Testis (tissue), 3 donors: ENCODE data around the gene SMG7. TPM values are rescaled to one million over a fixed set of nuclear protein-coding genes. Genes with fewer than 3 reads are reported as not detected.

Experiments
- DNase-seq: peaks from one replicate; pipeline ENCODE4 v3.0.0-alpha.2; 2019
- H3K27ac ChIP-seq, 2 donors: fragments of 200-600 bp; sonication (generic); one replicate each; pipeline ENCODE4 v1.5.1; 2019
- H3K27me3 ChIP-seq: fragments of 200-600 bp; sonication (generic); one replicate; pipeline ENCODE4 v1.5.1; 2019
- H3K36me3 ChIP-seq: fragments of 200-600 bp; sonication (generic); one replicate; pipeline ENCODE4 v1.5.1; 2017; ENCODE audit warnings: low read depth; ENCODE audit errors: missing control alignments
- H3K4me1 ChIP-seq: fragments of 200-600 bp; sonication (generic); one replicate; pipeline ENCODE4 v1.5.1; 2019
- H3K4me3 ChIP-seq, 2 donors: fragments of 200-600 bp; sonication (generic); one replicate each; pipeline ENCODE4 v1.5.1; 2017 to 2019
- H3K9me3 ChIP-seq: fragments of 200-600 bp; sonication (generic); one replicate; pipeline ENCODE4 v1.5.1; 2017
- POLR2A ChIP-seq: fragments of 450-650 bp; IDR thresholded peaks from one replicate; pipeline ENCODE4 v1.6.1; 2017; ENCODE audit warnings: antibody characterized with exemption, mild to moderate bottlenecking, moderate library complexity
- WGBS, 2 donors: methylation state at CpG; one replicate each; pipeline ENCODE4 v1.1.5; 2018; 5-methylcytosine and 5-hydroxymethylcytosine counted together
- intact Hi-C: fragments of 100-400 bp; cut with DNase I; formaldehyde crosslinking; loops from one replicate; pipeline ENCODE4 v1.15.1; 2023; ENCODE audit warnings: low total_unique reads
- polyA plus RNA-seq: library from polyadenylated mRNA; stranded (reverse); fragments of 350-450 nt; fragmentation: Illumina TruSeq; extraction: RNeasy Lipid Tissue Mini Kit (QIAGEN cat#74804); gene quantifications from one replicate; pipeline ENCODE4 v1.2.3, GENCODE V29; 2014; ENCODE audit warnings: low read depth, low replicate concordance; ENCODE audit not compliant: insufficient read depth
- total RNA-seq, 2 donors: library from RNA; depleted of rRNA; stranded (reverse); fragments of >200 nt; gene quantifications; one replicate each; pipeline ENCODE4 v1.2.3, GENCODE V29; 2016
- TF ChIP-seq, protein P1 (sequence below), 3 experiments: fragments of 450-650 bp in 2 of 3; fragments of 200-600 bp in 1 of 3; sonication (generic) in 1 of 3; IDR thresholded peaks; one replicate each; pipeline ENCODE4 v1.5.1; 2016 to 2019; ENCODE audit warnings: antibody characterized with exemption in 3 of 3, mild to moderate bottlenecking in 2 of 3, moderate library complexity in 1 of 3

SMG7 gene
- total and polyA plus RNA-seq, 3 donors from 2014 or later, result 109 to 157 (median 139) TPM

GRCh38 chr1:183514235-183514634 is 41.9 kb downstream of the SMG7 start:
- WGBS, 2 donors, result 92 to 96% methylated on average over 1 of the region's 1 CpG
- DNase-seq, result no peak

GRCh38 chr1:183515002-183515689 is 42.8 kb downstream of the SMG7 start:
- H3K27me3 ChIP-seq, result no peaks in the 10 kb centered on the region
- TF ChIP-seq POLR2A, result no peak
- TF ChIP-seq, protein P1, sequence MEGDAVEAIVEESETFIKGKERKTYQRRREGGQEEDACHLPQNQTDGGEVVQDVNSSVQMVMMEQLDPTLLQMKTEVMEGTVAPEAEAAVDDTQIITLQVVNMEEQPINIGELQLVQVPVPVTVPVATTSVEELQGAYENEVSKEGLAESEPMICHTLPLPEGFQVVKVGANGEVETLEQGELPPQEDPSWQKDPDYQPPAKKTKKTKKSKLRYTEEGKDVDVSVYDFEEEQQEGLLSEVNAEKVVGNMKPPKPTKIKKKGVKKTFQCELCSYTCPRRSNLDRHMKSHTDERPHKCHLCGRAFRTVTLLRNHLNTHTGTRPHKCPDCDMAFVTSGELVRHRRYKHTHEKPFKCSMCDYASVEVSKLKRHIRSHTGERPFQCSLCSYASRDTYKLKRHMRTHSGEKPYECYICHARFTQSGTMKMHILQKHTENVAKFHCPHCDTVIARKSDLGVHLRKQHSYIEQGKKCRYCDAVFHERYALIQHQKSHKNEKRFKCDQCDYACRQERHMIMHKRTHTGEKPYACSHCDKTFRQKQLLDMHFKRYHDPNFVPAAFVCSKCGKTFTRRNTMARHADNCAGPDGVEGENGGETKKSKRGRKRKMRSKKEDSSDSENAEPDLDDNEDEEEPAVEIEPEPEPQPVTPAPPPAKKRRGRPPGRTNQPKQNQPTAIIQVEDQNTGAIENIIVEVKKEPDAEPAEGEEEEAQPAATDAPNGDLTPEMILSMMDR (IDR thresholded peaks at IDR 0.05), result no peak
- no peak overlapping the region for H3K4me3 ChIP-seq
- 60 to 74% methylated on average over 2 of the region's 2 CpGs for WGBS, 2 donors
- H3K36me3 ChIP-seq, result no peaks in the 10 kb centered on the region
- no peaks in the 10 kb centered on the region for H3K9me3 ChIP-seq
- no peaks in the 10 kb centered on the region for H3K4me1 ChIP-seq
- no peak for DNase-seq
- intact Hi-C loops, result no loop called here
- no peak overlapping the region for H3K27ac ChIP-seq

More at GRCh38 chr1:183514235-183514634, 41.9 kb downstream of the SMG7 start:
- no peaks in the 10 kb centered on the region for H3K9me3 ChIP-seq
- no peaks in the 10 kb centered on the region for H3K4me1 ChIP-seq
- intact Hi-C loops, result no loop called here
- TF ChIP-seq, protein P1 (IDR thresholded peaks at IDR 0.05), result no peak
- H3K36me3 ChIP-seq, result no peaks in the 10 kb centered on the region
- no peak overlapping the region for H3K27ac ChIP-seq
- no peaks in the 10 kb centered on the region for H3K27me3 ChIP-seq
- no peak overlapping the region for H3K4me3 ChIP-seq

DNA sequence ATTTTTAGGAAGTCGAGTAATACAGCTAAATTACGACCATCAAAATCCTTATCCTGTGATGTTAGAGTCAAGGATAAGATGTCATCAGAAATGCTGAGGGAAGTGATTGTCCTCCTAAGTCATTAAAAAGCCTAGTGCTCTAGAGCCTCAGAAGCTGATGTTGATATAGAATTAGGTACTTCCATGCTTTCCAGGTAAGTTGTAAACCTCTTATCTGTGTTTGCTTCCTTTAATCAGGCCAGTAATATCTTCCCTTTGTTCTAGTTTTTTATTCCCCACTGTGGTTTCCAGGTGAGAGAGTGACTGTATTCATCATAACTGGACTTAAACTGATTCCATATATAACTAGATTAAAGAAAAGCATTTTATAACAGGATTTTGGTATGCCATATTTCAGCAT is 44.4 kb downstream of the SMG7 start:
- H3K9me3 ChIP-seq, result no peaks in the 10 kb centered on the region
- H3K4me3 ChIP-seq, result no peak overlapping the region
- H3K36me3 ChIP-seq, result no peaks in the 10 kb centered on the region
- TF ChIP-seq POLR2A, result no peak
- TF ChIP-seq, protein P1 (IDR thresholded peaks at IDR 0.05), result no peak
- no peak overlapping the region for H3K27ac ChIP-seq
- WGBS, 2 donors, result 89 to 97% methylated on average over 2 of the region's 2 CpGs
- DNase-seq, result no peak
- intact Hi-C loops, result no loop called here
- H3K27me3 ChIP-seq, result no peaks in the 10 kb centered on the region
- H3K4me1 ChIP-seq, result no peaks in the 10 kb centered on the region

GRCh38 chr1:183517401-183517800 is 45.1 kb downstream of the SMG7 start:
- intact Hi-C loops, result no loop called here
- H3K9me3 ChIP-seq, result no peaks in the 10 kb centered on the region
- H3K4me3 ChIP-seq, result no peak overlapping the region
- no peaks in the 10 kb centered on the region for H3K36me3 ChIP-seq
- no peak overlapping the region for H3K27ac ChIP-seq
- TF ChIP-seq, protein P1 (IDR thresholded peaks at IDR 0.05), result no peak
- no peak for TF ChIP-seq POLR2A
- WGBS, 2 donors, result 87 to 92% methylated on average over 6 of the region's 6 CpGs
- no peaks in the 10 kb centered on the region for H3K4me1 ChIP-seq
- no peaks in the 10 kb centered on the region for H3K27me3 ChIP-seq
- DNase-seq, result no peak

DNA sequence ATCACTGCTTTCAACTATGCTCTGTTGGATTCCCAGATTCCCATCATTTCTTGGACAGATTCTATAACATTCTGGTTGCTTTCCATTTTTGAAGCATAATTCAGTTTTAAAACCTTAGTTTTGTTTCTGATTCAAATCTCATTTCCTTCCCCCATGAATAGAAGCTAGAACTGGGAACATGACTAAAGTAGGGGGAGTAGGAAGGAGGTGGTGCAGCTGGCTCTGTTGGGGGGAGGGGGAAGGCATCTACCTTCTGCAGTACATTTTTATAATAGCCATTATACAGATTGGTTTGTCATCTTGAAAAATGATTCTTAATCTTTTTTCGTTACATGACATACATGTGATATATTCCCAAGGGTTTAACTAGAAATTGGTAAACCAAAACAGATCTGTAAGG is 48.1 kb downstream of the SMG7 start:
- no peak overlapping the region for H3K4me3 ChIP-seq
- H3K36me3 ChIP-seq, result no peaks in the 10 kb centered on the region
- intact Hi-C loops, result no loop called here
- 81 to 88% methylated on average over 1 of the region's 1 CpG for WGBS, 2 donors
- H3K9me3 ChIP-seq, result no peaks in the 10 kb centered on the region
- no peak overlapping the region for H3K27ac ChIP-seq
- DNase-seq, result no peak
- TF ChIP-seq, protein P1 (IDR thresholded peaks at IDR 0.05), result no peak
- TF ChIP-seq POLR2A, result no peak
- no peaks in the 10 kb centered on the region for H3K27me3 ChIP-seq
- H3K4me1 ChIP-seq, result no peaks in the 10 kb centered on the region
